Measurements from ENCODE around the gene ZBED5. TPM values are rescaled to one million over a fixed set of nuclear protein-coding genes. Genes with fewer than 3 reads are reported as not detected.
"Not testable (repeated sequence)": the region's sequence is repeated elsewhere in the genome, so short reads cannot be mapped to it uniquely, and the experiment has no call there.

ZBED5 gene
- total and polyA plus RNA-seq, 11 donors = 22.5 to 49.1 (median 37.8) TPM

DNA sequence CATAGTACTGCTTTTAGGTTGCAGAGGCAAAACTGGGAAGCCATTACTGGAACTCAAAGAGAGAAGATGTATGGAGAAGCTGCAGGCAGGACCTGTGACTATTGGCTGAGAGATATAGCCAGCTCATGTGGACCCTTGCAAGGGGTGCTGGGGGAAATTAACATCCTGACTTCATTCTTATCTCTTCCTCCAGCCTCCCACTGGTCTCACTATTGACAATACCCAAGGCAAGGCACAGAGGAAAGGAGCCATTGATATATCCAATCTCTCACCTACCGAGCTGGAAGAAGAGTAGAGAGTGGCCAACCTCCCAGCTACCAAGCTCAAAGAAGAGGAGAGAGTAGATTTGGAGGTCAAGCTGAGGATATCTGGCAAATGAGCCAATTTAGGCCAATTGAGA, 36.8 kb upstream of the ZBED5 start:
- no peaks in the 10 kb centered on the region for H3K27me3 ChIP-seq
- H3K4me3 ChIP-seq = no peak overlapping the region
- H3K4me1 ChIP-seq = peaks cover 6 to 43% (median 29%) of the 10 kb centered on the region in 12 donors
- TF ChIP-seq POLR2A (IDR thresholded peaks at IDR 0.05) = no peak
- TF ChIP-seq, protein P1, sequence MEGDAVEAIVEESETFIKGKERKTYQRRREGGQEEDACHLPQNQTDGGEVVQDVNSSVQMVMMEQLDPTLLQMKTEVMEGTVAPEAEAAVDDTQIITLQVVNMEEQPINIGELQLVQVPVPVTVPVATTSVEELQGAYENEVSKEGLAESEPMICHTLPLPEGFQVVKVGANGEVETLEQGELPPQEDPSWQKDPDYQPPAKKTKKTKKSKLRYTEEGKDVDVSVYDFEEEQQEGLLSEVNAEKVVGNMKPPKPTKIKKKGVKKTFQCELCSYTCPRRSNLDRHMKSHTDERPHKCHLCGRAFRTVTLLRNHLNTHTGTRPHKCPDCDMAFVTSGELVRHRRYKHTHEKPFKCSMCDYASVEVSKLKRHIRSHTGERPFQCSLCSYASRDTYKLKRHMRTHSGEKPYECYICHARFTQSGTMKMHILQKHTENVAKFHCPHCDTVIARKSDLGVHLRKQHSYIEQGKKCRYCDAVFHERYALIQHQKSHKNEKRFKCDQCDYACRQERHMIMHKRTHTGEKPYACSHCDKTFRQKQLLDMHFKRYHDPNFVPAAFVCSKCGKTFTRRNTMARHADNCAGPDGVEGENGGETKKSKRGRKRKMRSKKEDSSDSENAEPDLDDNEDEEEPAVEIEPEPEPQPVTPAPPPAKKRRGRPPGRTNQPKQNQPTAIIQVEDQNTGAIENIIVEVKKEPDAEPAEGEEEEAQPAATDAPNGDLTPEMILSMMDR (IDR thresholded peaks at IDR 0.05) = no peak
- peak overlapping the region in 8 of 12 donors; percentile 37 to 83 (median 68) for H3K27ac ChIP-seq
- DNase-seq (no peak), ATAC-seq (no peak)
- peaks cover 0 to 10% (median 0%) of the 10 kb centered on the region in 12 donors for H3K9me3 ChIP-seq
- intact Hi-C loops (cut with DNase I) = loop anchor here in 2 of 10 donors (5.0 kb wide), 1 partner anchor 32 kb away; no protein-coding TSS in a partner anchor
- H3K36me3 ChIP-seq = no peaks in the 10 kb centered on the region
- 50 to 90% (median 77%) methylated on average over 1 of the region's 1 CpG for WGBS, 4 donors

DNA sequence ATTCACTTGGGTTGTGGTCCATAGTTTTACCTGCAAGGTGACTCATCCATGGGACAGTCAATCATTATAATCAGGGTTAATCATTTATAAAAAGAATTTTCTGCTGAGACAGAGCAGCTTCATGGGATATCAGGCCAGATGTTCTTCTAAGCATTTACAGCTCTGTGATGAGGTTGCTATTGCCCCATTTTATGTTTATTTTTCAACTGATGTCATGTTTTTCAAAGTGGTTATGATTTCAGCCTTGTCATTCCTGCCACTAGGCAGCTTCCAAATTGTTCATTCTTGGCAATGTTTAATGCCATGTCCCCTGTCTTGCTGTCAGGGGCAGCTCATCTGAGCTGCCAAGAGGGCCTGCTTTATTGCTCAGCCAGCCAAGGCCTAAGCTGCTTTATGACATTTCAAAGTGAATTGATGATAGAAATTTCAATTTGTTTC, 35.9 kb upstream of the ZBED5 start:
- intact Hi-C loops (cut with DNase I) = no loop called here
- no peak overlapping the region for H3K4me3 ChIP-seq
- H3K27ac ChIP-seq = peak overlapping the region in 11 of 12 donors; percentile 14 to 83 (median 64)
- DNase-seq (peak in 2 of 5 donors; percentile 47), ATAC-seq (peak in 3 of 4 donors; percentile 76 to 82 (median 77))
- TF ChIP-seq, protein P1 (IDR thresholded peaks at IDR 0.05) = peak in 8 of 12 donors; percentile 5 to 34 (median 22)
- TF ChIP-seq POLR2A (IDR thresholded peaks at IDR 0.05) = no peak
- peaks cover 0 to 34% (median 19%) of the 10 kb centered on the region in 12 donors for H3K4me1 ChIP-seq
- no peaks in the 10 kb centered on the region for H3K27me3 ChIP-seq
- H3K9me3 ChIP-seq = peaks cover 0 to 10% (median 0%) of the 10 kb centered on the region in 12 donors
- H3K36me3 ChIP-seq = no peaks in the 10 kb centered on the region

DNA sequence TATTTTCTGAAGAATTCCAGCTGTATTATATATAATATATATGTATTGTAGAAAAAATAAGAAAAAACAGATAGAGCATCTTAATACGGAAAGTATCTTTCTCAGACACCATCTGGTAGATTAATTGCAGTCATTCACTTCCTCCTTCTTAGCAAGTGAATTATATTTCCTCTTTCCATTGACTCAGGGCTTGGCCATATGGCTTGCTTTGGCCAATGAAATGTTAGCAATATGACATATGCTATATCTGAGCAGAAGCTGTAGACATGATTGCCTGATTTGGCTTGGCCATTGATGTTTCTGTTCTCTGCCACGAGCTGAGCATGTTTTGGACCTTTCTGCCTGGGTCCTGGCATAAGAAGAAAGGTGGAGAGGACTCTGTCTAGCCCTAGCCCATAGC, 34.4 kb upstream of the ZBED5 start:
- intact Hi-C loops (cut with DNase I) = no loop called here
- Histone ChIP-seq H3K27me3 (no peaks in the 10 kb centered on the region), H3K36me3 (no peaks in the 10 kb centered on the region), H3K4me3 (no peak overlapping the region), H3K4me1 (peaks cover 0 to 19% (median 10%) of the 10 kb centered on the region in 12 donors), H3K9me3 (peaks cover 0 to 10% (median 0%) of the 10 kb centered on the region in 12 donors), H3K27ac (peak overlapping the region in 3 of 12 donors; percentile 28 to 68 (median 64))
- 60 to 73% (median 65%) methylated on average over 2 of the region's 2 CpGs for WGBS, 4 donors
- no peak for ATAC-seq
- TF ChIP-seq, protein P1 (IDR thresholded peaks at IDR 0.05) = no peak
- TF ChIP-seq POLR2A (IDR thresholded peaks at IDR 0.05) = no peak
- DNase-seq = no peak

DNA sequence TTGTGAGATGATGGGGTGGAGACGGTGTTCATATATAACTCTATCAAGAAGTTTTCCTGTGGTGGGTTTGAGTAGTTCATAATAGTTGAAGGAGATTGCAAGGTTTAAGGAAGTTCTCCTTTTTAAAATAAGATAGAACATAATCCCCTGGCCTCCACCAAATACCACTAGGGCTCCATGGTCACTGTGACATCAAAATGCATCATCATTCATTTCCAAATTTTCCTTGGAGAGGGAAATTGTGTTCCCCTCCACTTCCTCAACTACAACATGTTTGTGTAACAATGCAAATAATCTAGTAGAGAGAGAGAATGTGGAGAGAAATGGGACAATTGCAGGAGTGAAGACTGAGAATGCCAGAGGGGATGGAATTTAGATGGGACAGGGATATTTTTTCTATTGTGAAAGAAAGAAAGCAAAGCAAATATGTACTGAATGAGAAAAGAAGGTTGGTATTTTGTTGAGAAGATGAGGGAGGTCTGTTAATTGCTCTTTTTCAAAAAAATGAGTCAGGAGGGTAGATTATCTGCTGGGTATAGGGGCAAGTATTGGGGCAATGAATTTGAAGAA, 33.4 kb upstream of the ZBED5 start:
- no peak for ATAC-seq
- intact Hi-C loops (cut with DNase I) = no loop called here
- Histone ChIP-seq H3K27ac (no peak overlapping the region), H3K4me3 (no peak overlapping the region), H3K9me3 (peaks cover 0 to 10% (median 0%) of the 10 kb centered on the region in 12 donors), H3K36me3 (no peaks in the 10 kb centered on the region), H3K4me1 (peaks cover 0 to 29% (median 11%) of the 10 kb centered on the region in 12 donors), H3K27me3 (no peaks in the 10 kb centered on the region)
- DNase-seq = no peak
- 96 to 98% (median 96%) methylated on average over 1 of the region's 1 CpG for WGBS, 4 donors
- TF ChIP-seq, protein P1 (IDR thresholded peaks at IDR 0.05) = no peak
- TF ChIP-seq POLR2A (IDR thresholded peaks at IDR 0.05) = no peak

DNA sequence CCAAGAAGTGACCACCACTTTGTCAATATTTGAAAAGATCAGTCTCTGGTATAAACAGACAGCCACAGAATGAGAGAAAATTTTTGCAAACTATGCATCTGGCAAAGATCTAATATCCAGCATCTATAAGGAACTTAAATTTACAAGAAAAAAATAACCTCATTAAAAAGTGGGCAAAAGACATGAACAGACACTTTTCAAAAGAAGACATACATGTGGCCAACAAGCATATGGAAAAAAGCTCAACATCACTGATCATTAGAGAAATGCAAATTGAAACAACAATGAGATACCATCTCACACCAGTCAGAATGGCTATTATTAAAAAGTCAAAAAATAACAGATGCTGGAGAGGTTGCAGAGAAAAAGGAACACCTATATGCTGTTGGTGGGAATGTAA, 32.2 kb upstream of the ZBED5 start:
- H3K27me3 ChIP-seq; H3K36me3 ChIP-seq; ATAC-seq; DNase-seq; intact Hi-C loops (cut with DNase I); H3K27ac ChIP-seq; H3K4me3 ChIP-seq; H3K9me3 ChIP-seq: not testable (repeated sequence)
- H3K4me1 ChIP-seq = peaks cover 0 to 40% (median 19%) of the 10 kb centered on the region in 12 donors

All from heart left ventricle (tissue), 16 donors.